Measurements from ENCODE around the gene PODN. TPM values are rescaled to one million over a fixed set of nuclear protein-coding genes. Genes with fewer than 3 reads are reported as not detected.

PODN gene
- total and polyA plus RNA-seq, 2 of the 4 experiments (the other 2 are of a cell fraction) = 0.54 to 6.2 TPM

- H3K4me3 ChIP-seq (ENCODE audit: insufficient read depth, low read depth, low read length) = no peak overlapping the region
- H3K18ac ChIP-seq (ENCODE audit: low read depth, low read length) = no peak overlapping the region
- H2BK5ac ChIP-seq (ENCODE audit: low read depth, low read length, poor library complexity, severe bottlenecking) = no peak overlapping the region
- H3K4ac ChIP-seq (ENCODE audit: low read depth, low read length) = no peak overlapping the region
- no peaks in the 10 kb centered on the region for H3K9me3 ChIP-seq (ENCODE audit: control insufficient read depth, insufficient read depth, low read length)
- no peak overlapping the region for H4K8ac ChIP-seq (ENCODE audit: low read depth in 2 of 2, low read length in 2 of 2)
- no peak overlapping the region for H2BK120ac ChIP-seq (ENCODE audit: low read depth, low read length)
- no peak overlapping the region for H3K14ac ChIP-seq (replicated peaks; ENCODE audit: low read depth, low read length)
- no peak overlapping the region for H3K9ac ChIP-seq (ENCODE audit: low read depth, low read length)
- no peak overlapping the region for H4K5ac ChIP-seq (ENCODE audit: low read depth, low read length)
- intact Hi-C loops (cut with micrococcal nuclease) = no loop called here
- H3K36me3 ChIP-seq (ENCODE audit: control insufficient read depth, insufficient read depth, low read length) = peaks cover 23% of the 10 kb centered on the region
- no peak overlapping the region for H2AFZ ChIP-seq (replicated peaks; ENCODE audit: low read length, poor library complexity)
- dilution Hi-C loops (cut with HindIII; ENCODE audit: low sequenced_read_pairs, unreplicated experiment) = no loop called here
- H3K4me1 ChIP-seq (ENCODE audit: control insufficient read depth, insufficient read depth, low read length) = peaks cover 16% of the 10 kb centered on the region
- 93% methylated on average over 8 of the region's 8 CpGs; no CpG with 5 or more reads in 1 of the 2 experiments for WGBS, 2 experiments (ENCODE audit: extremely low coverage in 2 of 2, insufficient read length in 1 of 2)
- in situ Hi-C loops (cut with MboI; ENCODE audit: low sequenced_read_pairs) = no loop called here
- H3K56ac ChIP-seq (ENCODE audit: extremely low read depth, insufficient read depth, low read length) = no peak overlapping the region
- H2AK9ac ChIP-seq (replicated peaks; ENCODE audit: low read depth, low read length, poor library complexity) = peak overlapping the region; percentile 57
- H3K79me1 ChIP-seq (ENCODE audit: low read depth in 1 of 2, low read length in 2 of 2) = no peaks in the 10 kb centered on the region
- H3K23ac ChIP-seq (ENCODE audit: low read depth, low read length) = no peak overlapping the region
- no peaks in the 10 kb centered on the region for H4K20me1 ChIP-seq (ENCODE audit: insufficient read depth, low read length)
- no peak overlapping the region for H3K4me2 ChIP-seq (ENCODE audit: low read depth, low read length)
- DNase-seq (no peak), ATAC-seq (ENCODE audit: low read depth) (no peak)
- peaks cover 10% of the 10 kb centered on the region for H3K9me1 ChIP-seq (ENCODE audit: insufficient read depth, low read length)
- H3K27me3 ChIP-seq (ENCODE audit: control insufficient read depth, insufficient read depth, low read length) = no peaks in the 10 kb centered on the region
- peak overlapping the region; percentile 33 for H2AK5ac ChIP-seq (ENCODE audit: low read depth, low read length)
- H4K91ac ChIP-seq (ENCODE audit: insufficient read depth, low read depth, low read length) = no peak overlapping the region; the same call in 1 of the 2 replicates
- H2BK15ac ChIP-seq (ENCODE audit: low read depth, low read length) = no peak overlapping the region; the same call in 2 of the 3 replicates
- TSS peak; percentile 66 for BruUV-seq (replicated peaks)
- TF ChIP-seq BHLHE40 (IDR thresholded peaks at IDR 0.05; ENCODE audit: low read depth, low read length) (no peak), NFE2L2 (IDR thresholded peaks at IDR 0.05; ENCODE audit: low read depth, low read length) (no peak), RAD21 (IDR thresholded peaks at IDR 0.05; ENCODE audit: low read length) (no peak), CEBPB (IDR thresholded peaks at IDR 0.05; ENCODE audit: low read depth, low read length) (no peak), ELK1 (IDR thresholded peaks at IDR 0.05; ENCODE audit: borderline replicate concordance, low read depth, low read length) (no peak), POLR2A (IDR thresholded peaks at IDR 0.05; ENCODE audit: low read depth, low read length) (no peak), RCOR1 (IDR thresholded peaks at IDR 0.05; ENCODE audit: insufficient replicate concordance, low read length) (no peak), MAFK (IDR thresholded peaks at IDR 0.05; ENCODE audit: low read depth, low read length) (no peak), MXI1 (IDR thresholded peaks at IDR 0.05; ENCODE audit: borderline replicate concordance, low read depth, low read length) (no peak)
- no peak overlapping the region for H3K27ac ChIP-seq (ENCODE audit: insufficient read depth, low read length)
- ChIA-PET CTCF (no interaction called here), POLR2A (ENCODE audit: unreplicated experiment) (no interaction called here)
- no peak overlapping the region for H2BK20ac ChIP-seq (ENCODE audit: low read depth, low read length)
These were observed 22.6 kb downstream of the PODN start for GRCh38 chr1:53084589-53084971.
